OCI-LY7 (cell line): Measurements from ENCODE around the gene SLC44A4.

ENCODE experiments used
- CTCF ChIP-seq: fragments of 200-600 bp; sonication (generic); conservative IDR thresholded peaks from 2 replicates; pipeline ENCODE4 v1.5.1; 2014; ENCODE audit warnings: mild to moderate bottlenecking, antibody characterized with exemption, low read length, moderate library complexity, mixed read lengths
- EZH2phosphoT487 ChIP-seq: fragments of 200-600 bp; sonication (generic); IDR thresholded peaks from 2 replicates; pipeline ENCODE4 v1.6.1; 2018; ENCODE audit warnings: low read depth, borderline replicate concordance, mild to moderate bottlenecking, mixed run types, antibody characterized with exemption, low read length, moderate library complexity, mixed read lengths

- TF ChIP-seq CTCF (no peak), EZH2phosphoT487 (no peak)
Measured at GRCh38 chr6:31869343-31869742, 9.5 kb downstream of the SLC44A4 start.
